HepG2 (cell line): ENCODE measurements around the gene RRM2.

ENCODE experiments used
- CBX2 ChIP-seq, 2 experiments: fragments of 200-600 bp in 1 of 2; sonication (generic); formaldehyde crosslinking in 1 of 2; IDR thresholded peaks; 2 replicates each; pipeline versions ENCODE4 v1.7.0 to v1.8.1; 2018 to 2022; ENCODE audit warnings: low read depth in 2 of 2, low read length in 1 of 2, mild to moderate bottlenecking in 1 of 2, missing genetic modification reagents in 1 of 2
- CTCF ChIP-seq: sonication (generic); formaldehyde crosslinking; IDR thresholded peaks from 2 replicates; pipeline ENCODE4 v1.5.0; 2020; ENCODE audit warnings: mild to moderate bottlenecking, missing genetic modification reagents, moderate library complexity
- LRRFIP1 ChIP-seq: sonication (generic); formaldehyde crosslinking; conservative IDR thresholded peaks from 2 replicates; pipeline ENCODE4 v1.4.0; 2020; ENCODE audit warnings: missing genetic modification reagents
- MAZ ChIP-seq, 2 experiments: sonication (generic) in 1 of 2; formaldehyde crosslinking in 1 of 2; IDR thresholded peaks; 2 replicates each; pipeline versions ENCODE4 v1.5.0 to v1.6.1; 2012 to 2020; ENCODE audit warnings: low read depth in 2 of 2, mild to moderate bottlenecking in 2 of 2, borderline replicate concordance in 1 of 2, improper control_type of control experiment in 1 of 2, low read length in 1 of 2, missing genetic modification reagents in 1 of 2, moderate library complexity in 1 of 2
- MTA1 ChIP-seq: sonication (generic); formaldehyde crosslinking; IDR thresholded peaks from 2 replicates; pipeline ENCODE4 v1.4.0; 2020; ENCODE audit warnings: missing genetic modification reagents, mild to moderate bottlenecking, borderline replicate concordance
- MXI1 ChIP-seq: IDR thresholded peaks from 3 replicates; pipeline ENCODE4 v1.6.1; 2012; ENCODE audit warnings: low read depth, low read length, inconsistent platforms, borderline replicate concordance
- NFIC ChIP-seq: IDR thresholded peaks from 2 replicates; pipeline ENCODE4 v1.6.1; 2012; ENCODE audit warnings: mild to moderate bottlenecking, low read length, inconsistent platforms
- PAF1 ChIP-seq: IDR thresholded peaks from 2 replicates; pipeline ENCODE4 v1.6.1; 2016; ENCODE audit warnings: missing genetic modification reagents, missing compliant biosample characterization
- RCOR2 ChIP-seq: IDR thresholded peaks from 2 replicates; pipeline ENCODE4 v1.6.1; 2016; ENCODE audit warnings: missing biosample characterization, missing genetic modification reagents
- SNRNP70 ChIP-seq: fragments of 200-400 bp; formaldehyde crosslinking; IDR thresholded peaks from 2 replicates; pipeline ENCODE4 v1.6.1; 2017; ENCODE audit warnings: mild to moderate bottlenecking, low read depth, low read length, moderate library complexity
- TARDBP ChIP-seq: sonication (generic); formaldehyde crosslinking; IDR thresholded peaks from 2 replicates; pipeline ENCODE4 v1.8.0; 2022; ENCODE audit warnings: mild to moderate bottlenecking, missing genetic modification reagents
- TIGD3 ChIP-seq: sonication (generic); formaldehyde crosslinking; IDR thresholded peaks from 2 replicates; pipeline ENCODE4 v1.5.1; 2020; ENCODE audit warnings: mild to moderate bottlenecking, missing genetic modification reagents, borderline replicate concordance
- ZMYM2 ChIP-seq: sonication (generic); formaldehyde crosslinking; IDR thresholded peaks from 2 replicates; pipeline ENCODE4 v1.8.0; 2022; ENCODE audit warnings: mild to moderate bottlenecking, missing genetic modification reagents
- TF ChIP-seq, protein P1 (sequence below): sonication (generic); formaldehyde crosslinking; IDR thresholded peaks from 2 replicates; pipeline ENCODE4 v1.4.0; 2020; ENCODE audit warnings: mild to moderate bottlenecking, missing genetic modification reagents

- TF ChIP-seq, protein P1, sequence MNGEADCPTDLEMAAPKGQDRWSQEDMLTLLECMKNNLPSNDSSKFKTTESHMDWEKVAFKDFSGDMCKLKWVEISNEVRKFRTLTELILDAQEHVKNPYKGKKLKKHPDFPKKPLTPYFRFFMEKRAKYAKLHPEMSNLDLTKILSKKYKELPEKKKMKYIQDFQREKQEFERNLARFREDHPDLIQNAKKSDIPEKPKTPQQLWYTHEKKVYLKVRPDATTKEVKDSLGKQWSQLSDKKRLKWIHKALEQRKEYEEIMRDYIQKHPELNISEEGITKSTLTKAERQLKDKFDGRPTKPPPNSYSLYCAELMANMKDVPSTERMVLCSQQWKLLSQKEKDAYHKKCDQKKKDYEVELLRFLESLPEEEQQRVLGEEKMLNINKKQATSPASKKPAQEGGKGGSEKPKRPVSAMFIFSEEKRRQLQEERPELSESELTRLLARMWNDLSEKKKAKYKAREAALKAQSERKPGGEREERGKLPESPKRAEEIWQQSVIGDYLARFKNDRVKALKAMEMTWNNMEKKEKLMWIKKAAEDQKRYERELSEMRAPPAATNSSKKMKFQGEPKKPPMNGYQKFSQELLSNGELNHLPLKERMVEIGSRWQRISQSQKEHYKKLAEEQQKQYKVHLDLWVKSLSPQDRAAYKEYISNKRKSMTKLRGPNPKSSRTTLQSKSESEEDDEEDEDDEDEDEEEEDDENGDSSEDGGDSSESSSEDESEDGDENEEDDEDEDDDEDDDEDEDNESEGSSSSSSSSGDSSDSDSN (CRISPR knock-in tag): no peak
- TF ChIP-seq TIGD3 (CRISPR knock-in tag) (no peak), MAZ (IDR thresholded peaks at IDR 0.05; ENCODE audit: borderline replicate concordance, low read depth, low read length) (no peak), MAZ (CRISPR knock-in tag; IDR thresholded peaks at IDR 0.05; ENCODE audit: low read depth) (no peak), CBX2 (IDR thresholded peaks at IDR 0.05; ENCODE audit: low read depth, low read length) (no peak), CBX2 (CRISPR knock-in tag; IDR thresholded peaks at IDR 0.05; ENCODE audit: low read depth) (no peak), ZMYM2 (CRISPR knock-in tag) (no peak), CTCF (CRISPR knock-in tag) (no peak), NFIC (no peak), TARDBP (CRISPR knock-in tag) (no peak), LRRFIP1 (no peak), SNRNP70 (no peak), MTA1 (CRISPR knock-in tag) (no peak), RCOR2 (CRISPR knock-in tag) (no peak), MXI1 (no peak), PAF1 (no peak)
Observed at GRCh38 chr2:10167316-10167715, 44.8 kb downstream of the RRM2 start.
